Ovary (tissue), 9 donors: ENCODE results near the gene CCL28. TPM values are rescaled to one million over a fixed set of nuclear protein-coding genes. Genes with fewer than 3 reads are reported as not detected.

ENCODE experiments used
- DNase-seq, 5 donors: peaks; one replicate each; pipeline ENCODE4 v3.0.0-alpha.2; 2019 to 2020
- H3K27ac ChIP-seq, 2 donors: fragments of 200-600 bp; one replicate each; pipeline versions ENCODE4 v1.5.1 to v1.8.0; 2019 to 2022
- H3K27me3 ChIP-seq: fragments of 200-600 bp; one replicate; pipeline ENCODE4 v1.8.0; 2022
- H3K36me3 ChIP-seq: fragments of 200-600 bp; sonication (generic); one replicate; pipeline ENCODE4 v1.5.1; 2019
- H3K4me1 ChIP-seq: one replicate; pipeline ENCODE4 v1.8.1; 2013; ENCODE audit warnings: mild to moderate bottlenecking, moderate library complexity; ENCODE audit not compliant: insufficient read depth
- H3K4me3 ChIP-seq: fragments of 200-600 bp; sonication (generic); one replicate; pipeline ENCODE4 v1.5.1; 2017
- H3K9me3 ChIP-seq, 2 donors: fragments of 200-600 bp in 1 of 2; sonication (generic) in 1 of 2; one replicate each; pipeline versions ENCODE4 v1.5.1 to v1.8.1; 2013 to 2019; ENCODE audit warnings: mild to moderate bottlenecking in 1 of 2, moderate library complexity in 1 of 2
- EP300 ChIP-seq: sonication (generic); formaldehyde crosslinking; IDR thresholded peaks from one replicate; pipeline ENCODE4 v1.6.1; 2017; ENCODE audit warnings: antibody characterized with exemption
- POLR2A ChIP-seq: fragments of 450-650 bp; IDR thresholded peaks from one replicate; pipeline ENCODE4 v1.6.1; 2017; ENCODE audit warnings: antibody characterized with exemption, mild to moderate bottlenecking, moderate library complexity
- WGBS, 3 donors: extraction: QIAGEN DNeasy Blood & Tissue Kit in 1 of 3; methylation state at CpG; one replicate each; pipeline versions ENCODE4 v1.1.5 to v1.1.7; 2013 to 2017; 5-methylcytosine and 5-hydroxymethylcytosine counted together
- intact Hi-C, 4 donors: fragments of 100-400 bp; cut with DNase I; formaldehyde crosslinking; loops; one replicate each; pipeline versions ENCODE4 v1.11.0 to v1.15.1; 2022 to 2023
- polyA plus RNA-seq, 2 donors: library from polyadenylated mRNA; stranded (reverse); fragments of 200-250 nt in 1 of 2; fragments of 350-450 nt in 1 of 2; fragmentation: Illumina TruSeq in 1 of 2; extraction: RNeasy Lipid Tissue Mini Kit (QIAGEN cat#74804) in 1 of 2; gene quantifications; one replicate each; pipeline ENCODE4 v1.2.3, GENCODE V29; 2013 to 2014
- total RNA-seq, 7 donors: library from RNA; depleted of rRNA in 2 of 7; stranded (reverse); fragments of >200 nt in 2 of 7; fragmentation: NEBNext Ultra II Directional in 3 of 7; extraction: Animal tissue kit (Norgen Biotek cat#: 25700) in 3 of 7; gene quantifications; one replicate each; pipeline versions ENCODE4 v1.1.0 to v1.2.4, GENCODE V29; 2016 to 2023
- TF ChIP-seq, protein P1 (sequence below), 3 donors: fragments of 450-650 bp in 2 of 3; fragments of 200-600 bp in 1 of 3; IDR thresholded peaks; one replicate each; pipeline versions ENCODE4 v1.5.1 to v1.8.0; 2016 to 2022; ENCODE audit warnings: antibody characterized with exemption in 3 of 3, mild to moderate bottlenecking in 1 of 3
- donor health status: DM: no; HTN: no; CAD: no; lungs with moderate emphysema.
- donor health status: DM: no; HTN: no; CAD: no.
- donor health status: Bipolar disorder and iron deficiency.
- donor health status: DM: yes; HTN: yes; CAD: no.
- donor health status: DM: no; HTN: no; CAD: no.
- donor health status: DM: yes; HTN: yes; CAD: no.

CCL28 gene
- total and polyA plus RNA-seq, 9 donors = 0.59 to 3.2 (median 1.9) TPM; not detected in 1

DNA sequence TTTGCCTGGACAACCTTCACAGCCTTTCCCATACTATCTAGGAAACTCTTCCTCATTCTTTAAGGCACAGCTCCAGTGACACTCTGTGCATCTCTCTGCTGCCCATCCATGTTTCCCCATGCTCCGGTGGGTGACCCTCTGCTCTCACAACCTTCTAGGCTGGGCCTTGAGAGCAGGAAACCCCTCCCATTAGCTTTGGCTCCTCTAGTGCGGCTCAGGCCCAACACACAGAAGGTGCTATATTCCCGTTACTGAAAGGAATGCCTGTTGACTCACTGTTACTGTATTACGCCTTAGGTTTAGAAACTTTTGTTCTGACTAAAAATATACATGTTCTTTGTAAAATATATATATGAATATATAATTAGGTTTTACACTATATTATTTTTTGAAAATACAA, 8.1 kb upstream of the CCL28 start:
- Histone ChIP-seq H3K27ac (no peak overlapping the region), H3K36me3 (no peaks in the 10 kb centered on the region), H3K9me3 (no peaks in the 10 kb centered on the region), H3K27me3 (no peaks in the 10 kb centered on the region), H3K4me3 (no peak overlapping the region), H3K4me1 (no peaks in the 10 kb centered on the region)
- no peak for TF ChIP-seq EP300
- TF ChIP-seq, protein P1, sequence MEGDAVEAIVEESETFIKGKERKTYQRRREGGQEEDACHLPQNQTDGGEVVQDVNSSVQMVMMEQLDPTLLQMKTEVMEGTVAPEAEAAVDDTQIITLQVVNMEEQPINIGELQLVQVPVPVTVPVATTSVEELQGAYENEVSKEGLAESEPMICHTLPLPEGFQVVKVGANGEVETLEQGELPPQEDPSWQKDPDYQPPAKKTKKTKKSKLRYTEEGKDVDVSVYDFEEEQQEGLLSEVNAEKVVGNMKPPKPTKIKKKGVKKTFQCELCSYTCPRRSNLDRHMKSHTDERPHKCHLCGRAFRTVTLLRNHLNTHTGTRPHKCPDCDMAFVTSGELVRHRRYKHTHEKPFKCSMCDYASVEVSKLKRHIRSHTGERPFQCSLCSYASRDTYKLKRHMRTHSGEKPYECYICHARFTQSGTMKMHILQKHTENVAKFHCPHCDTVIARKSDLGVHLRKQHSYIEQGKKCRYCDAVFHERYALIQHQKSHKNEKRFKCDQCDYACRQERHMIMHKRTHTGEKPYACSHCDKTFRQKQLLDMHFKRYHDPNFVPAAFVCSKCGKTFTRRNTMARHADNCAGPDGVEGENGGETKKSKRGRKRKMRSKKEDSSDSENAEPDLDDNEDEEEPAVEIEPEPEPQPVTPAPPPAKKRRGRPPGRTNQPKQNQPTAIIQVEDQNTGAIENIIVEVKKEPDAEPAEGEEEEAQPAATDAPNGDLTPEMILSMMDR (IDR thresholded peaks at IDR 0.05) = no peak
- TF ChIP-seq POLR2A = no peak
- intact Hi-C loops = no loop called here
- DNase-seq = no peak
- WGBS, 3 donors = 72 to 82% (median 77%) methylated on average over 4 of the region's 4 CpGs

DNA sequence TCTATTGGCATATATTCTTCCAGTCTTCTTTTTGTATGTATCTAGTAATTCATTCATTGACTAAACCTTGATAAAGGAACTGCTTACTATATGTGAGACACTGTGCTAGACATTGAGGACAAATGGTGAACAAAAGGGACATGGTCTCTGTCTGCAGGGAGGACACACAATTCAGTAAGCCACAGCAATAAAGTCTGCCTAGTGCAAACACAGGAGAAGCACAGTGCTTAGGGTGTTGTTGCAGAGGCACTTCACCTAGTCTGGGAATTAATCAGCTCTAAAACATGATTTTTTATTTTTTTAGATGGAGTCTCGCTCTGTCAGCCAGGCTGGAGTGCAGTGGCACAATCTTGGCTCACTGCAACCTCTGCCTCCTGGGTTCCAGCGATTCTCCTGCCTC, 6.4 kb upstream of the CCL28 start:
- no peaks in the 10 kb centered on the region for H3K27me3 ChIP-seq
- no peaks in the 10 kb centered on the region for H3K4me1 ChIP-seq
- H3K36me3 ChIP-seq = no peaks in the 10 kb centered on the region
- no peak for TF ChIP-seq EP300
- TF ChIP-seq, protein P1 (IDR thresholded peaks at IDR 0.05) = no peak
- no peak for TF ChIP-seq POLR2A
- intact Hi-C loops = no loop called here
- H3K9me3 ChIP-seq = no peaks in the 10 kb centered on the region
- H3K27ac ChIP-seq = no peak overlapping the region
- 87 to 89% (median 88%) methylated on average over 2 of the region's 2 CpGs for WGBS, 3 donors
- no peak for DNase-seq
- no peak overlapping the region for H3K4me3 ChIP-seq

DNA sequence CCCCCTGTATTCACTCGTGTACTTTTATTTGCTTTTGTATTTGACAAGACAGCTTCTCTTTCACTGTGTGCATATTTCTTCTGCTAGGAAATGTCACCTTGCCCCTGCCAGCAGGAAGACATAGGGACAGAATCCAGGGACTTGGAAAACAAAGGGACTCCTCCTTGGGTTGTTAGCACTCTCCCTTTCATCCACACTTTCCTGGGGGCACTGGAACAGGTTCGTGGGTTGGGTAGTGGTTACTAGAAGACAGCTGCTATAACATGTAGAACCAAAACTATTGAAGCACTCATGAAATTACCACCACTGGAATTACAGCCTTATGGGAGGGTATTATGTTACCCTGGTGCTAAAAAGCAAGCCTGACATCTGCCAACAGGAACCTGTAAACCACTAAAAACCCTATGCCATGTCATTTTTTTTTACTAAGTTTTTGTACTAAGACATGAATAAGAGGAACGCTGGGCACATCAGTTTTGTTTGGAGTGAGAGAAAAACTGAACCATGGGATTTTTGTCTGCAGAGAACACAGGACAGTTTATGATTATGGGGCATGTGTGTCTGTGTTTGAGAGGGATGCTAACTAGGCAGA, 4.7 kb upstream of the CCL28 start:
- H3K4me3 ChIP-seq = no peak overlapping the region
- no peak overlapping the region for H3K27ac ChIP-seq
- no peaks in the 10 kb centered on the region for H3K27me3 ChIP-seq
- 59 to 72% (median 63%) methylated on average over 3 of the region's 3 CpGs for WGBS, 3 donors
- TF ChIP-seq EP300 (no peak), POLR2A (no peak)
- TF ChIP-seq, protein P1 (IDR thresholded peaks at IDR 0.05) = no peak
- intact Hi-C loops = no loop called here
- no peaks in the 10 kb centered on the region for H3K9me3 ChIP-seq
- H3K4me1 ChIP-seq = no peaks in the 10 kb centered on the region
- H3K36me3 ChIP-seq = no peaks in the 10 kb centered on the region
- no peak for DNase-seq

DNA sequence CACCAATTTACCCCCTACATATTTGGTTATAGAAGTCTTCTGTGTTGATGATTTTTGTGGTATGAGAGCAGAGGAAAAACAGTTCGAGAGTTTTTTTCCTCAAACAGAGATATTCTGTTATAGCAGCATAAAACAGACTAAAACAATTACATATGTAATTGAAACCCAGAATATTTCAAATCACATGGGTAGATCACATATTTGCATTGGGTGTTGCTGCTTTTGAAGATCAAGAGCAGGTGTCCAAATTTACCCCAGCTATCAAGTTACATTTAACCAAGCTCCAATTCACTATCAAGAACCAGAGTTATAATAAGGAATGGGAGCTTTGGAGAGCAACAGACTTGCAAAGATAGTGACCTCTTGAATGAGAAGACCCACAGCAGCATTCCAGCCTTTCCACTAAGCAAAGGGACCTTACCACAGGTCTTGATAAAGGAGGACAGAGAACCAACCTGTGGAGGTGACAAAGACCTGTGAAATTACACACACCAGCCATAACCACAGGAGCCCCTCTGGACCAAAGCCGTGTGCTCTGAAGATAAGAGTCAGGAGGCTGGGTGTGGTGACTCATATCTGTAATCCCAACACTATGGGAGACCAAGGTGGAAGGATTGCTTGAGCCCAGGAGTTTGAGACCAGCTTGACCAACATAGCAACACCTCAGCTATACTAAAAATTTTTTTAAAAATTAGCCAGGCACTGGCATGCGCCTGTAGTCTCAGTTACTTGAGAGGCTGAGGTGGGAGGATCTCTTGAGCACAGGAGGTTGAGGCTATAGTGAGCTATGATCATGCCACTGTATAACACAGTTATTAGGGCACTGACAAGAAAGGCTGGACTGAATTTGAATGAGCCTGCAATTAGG, 4.0 kb upstream of the CCL28 start:
- no peak for TF ChIP-seq POLR2A
- no peak for TF ChIP-seq EP300
- TF ChIP-seq, protein P1 (IDR thresholded peaks at IDR 0.05) = no peak
- Histone ChIP-seq H3K9me3 (no peaks in the 10 kb centered on the region), H3K4me3 (no peak overlapping the region), H3K27me3 (no peaks in the 10 kb centered on the region), H3K36me3 (no peaks in the 10 kb centered on the region), H3K27ac (no peak overlapping the region), H3K4me1 (no peaks in the 10 kb centered on the region)
- intact Hi-C loops = no loop called here
- WGBS, 3 donors = 66 to 81% (median 70%) methylated on average over 3 of the region's 3 CpGs
- no peak for DNase-seq
